Fibroblast of lung (primary cell): ENCODE measurements around the gene ALDH1A1.

ENCODE experiments used
- CTCF ChIP-seq, 2 donors: IDR thresholded peaks in 1 of 2; conservative IDR thresholded peaks in 1 of 2; 1 replicate in 1 of 2; 2 replicates in 1 of 2; pipeline ENCODE4 v1.5.1; 2011 to 2012; ENCODE audit warnings: low read length in 2 of 2, control low read depth in 1 of 2, inconsistent platforms in 1 of 2, low read depth in 1 of 2, mild to moderate bottlenecking in 1 of 2
- EZH2 ChIP-seq: IDR thresholded peaks from 2 replicates; pipeline ENCODE4 v1.5.1; 2012; ENCODE audit warnings: low read length, control low read depth, mild to moderate bottlenecking; ENCODE audit errors: missing control alignments

- TF ChIP-seq CTCF (conservative IDR thresholded peaks at IDR 0.05 in 1 of 2, IDR thresholded peaks at IDR 0.05 in 1 of 2; ENCODE audit: low read depth in 1 of 2, low read length in 2 of 2) (no peak), EZH2 (no peak)
Observed at GRCh38 chr9:72972636-72973035, 19.8 kb upstream of the ALDH1A1 start.
